ENCODE data around the gene DKK2. TPM values are rescaled to one million over a fixed set of nuclear protein-coding genes. Genes with fewer than 3 reads are reported as not detected.
"Not testable (repeated sequence)": the region's sequence is repeated elsewhere in the genome, so short reads cannot be mapped to it uniquely, and the experiment has no call there.

DKK2 gene
- total RNA-seq, 2 experiments from 2014 or later = not detected

DNA sequence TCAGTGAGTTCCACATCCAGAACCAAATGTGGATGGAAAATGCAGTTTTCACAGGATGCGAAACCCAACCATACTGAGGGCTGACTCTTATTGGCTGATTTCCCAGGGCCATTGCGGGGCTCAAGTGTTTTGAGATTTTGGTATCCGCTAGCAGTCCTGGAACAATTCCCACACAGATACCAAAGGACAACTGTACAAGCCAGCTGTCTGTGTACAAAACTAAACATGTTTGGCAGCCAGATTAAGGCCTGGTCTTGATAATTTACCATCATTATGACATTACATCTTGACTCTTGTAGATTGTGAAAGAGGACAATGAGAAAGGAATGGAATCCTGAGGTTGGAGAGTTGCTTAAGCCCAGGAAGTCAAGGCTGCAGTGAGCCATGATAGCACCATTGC lies 121.9 kb downstream of the DKK2 start:
- Mint-ChIP-seq H3K9me3 (ENCODE audit: low read depth) (no peaks in the 10 kb centered on the region), H3K27ac (no peak overlapping the region), H3K36me3 (no peaks in the 10 kb centered on the region), H3K4me3 (no peak overlapping the region), H3K4me1 (no peaks in the 10 kb centered on the region), H3K27me3 (no peaks in the 10 kb centered on the region)
- CTCF ChIA-PET = no interaction called here
- DNase-seq (no peak), ATAC-seq (no peak)

DNA sequence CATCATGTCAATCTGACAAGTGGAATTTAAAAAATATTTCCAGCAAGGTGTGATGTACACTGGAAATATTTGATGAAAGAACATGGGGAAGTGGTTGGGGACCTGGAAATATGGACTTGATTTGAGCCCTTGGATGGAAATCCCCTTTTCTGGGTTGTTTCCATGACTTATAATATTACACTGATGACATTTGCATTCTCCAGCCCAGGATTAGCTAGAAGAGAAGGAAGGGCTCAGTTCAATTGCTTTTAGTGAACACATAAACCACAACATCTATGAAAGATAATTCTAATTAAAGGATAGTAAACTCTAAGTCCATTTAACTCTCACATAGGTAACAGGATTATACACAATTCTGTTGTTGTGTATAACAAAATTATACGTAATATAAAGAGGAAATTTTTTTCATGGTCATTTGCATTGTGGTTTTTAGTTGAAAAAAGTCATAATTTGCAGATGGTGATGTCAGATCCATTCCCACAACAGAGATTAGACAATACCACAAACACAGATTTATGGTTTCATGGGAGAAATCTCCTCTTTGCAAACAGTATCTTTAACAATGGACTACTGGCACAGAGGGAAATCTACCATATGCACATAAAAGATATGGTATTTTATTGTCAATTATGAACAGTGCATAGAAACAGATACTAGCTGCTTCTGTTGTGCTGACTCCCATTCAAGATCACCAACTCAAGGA lies 126.5 kb downstream of the DKK2 start:
- no peak for DNase-seq
- no peak overlapping the region for H3K4me3 Mint-ChIP-seq
- H3K9me3 Mint-ChIP-seq (ENCODE audit: low read depth) = no peaks in the 10 kb centered on the region
- H3K27me3 Mint-ChIP-seq = no peaks in the 10 kb centered on the region
- H3K4me1 Mint-ChIP-seq = no peaks in the 10 kb centered on the region
- no peak for ATAC-seq
- CTCF ChIA-PET = no interaction called here
- H3K36me3 Mint-ChIP-seq = no peaks in the 10 kb centered on the region
- no peak overlapping the region for H3K27ac Mint-ChIP-seq

DNA sequence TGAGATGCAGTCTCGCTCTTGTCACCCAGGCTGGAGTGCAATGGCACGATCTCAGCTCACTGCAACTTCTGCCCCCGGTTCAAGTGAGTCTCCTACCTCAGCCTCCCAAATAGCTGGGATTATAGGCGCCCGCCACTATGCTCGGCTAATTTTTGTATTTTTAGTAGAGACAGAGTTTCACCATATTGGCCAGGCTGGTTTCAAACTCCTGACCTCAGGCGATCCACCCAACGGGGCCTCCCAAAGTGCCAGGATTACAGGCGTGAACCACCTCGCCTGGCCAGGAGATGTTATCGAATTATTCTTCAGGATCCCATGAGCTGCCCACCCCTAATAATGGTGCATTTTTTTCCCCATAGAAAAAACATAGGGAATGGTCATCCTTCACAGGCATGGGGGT lies 128.1 kb downstream of the DKK2 start:
- H3K27ac Mint-ChIP-seq; DNase-seq; H3K9me3 Mint-ChIP-seq (ENCODE audit: low read depth); ATAC-seq; H3K4me1 Mint-ChIP-seq; CTCF ChIA-PET; H3K4me3 Mint-ChIP-seq; H3K36me3 Mint-ChIP-seq; H3K27me3 Mint-ChIP-seq: not testable (repeated sequence)

DNA sequence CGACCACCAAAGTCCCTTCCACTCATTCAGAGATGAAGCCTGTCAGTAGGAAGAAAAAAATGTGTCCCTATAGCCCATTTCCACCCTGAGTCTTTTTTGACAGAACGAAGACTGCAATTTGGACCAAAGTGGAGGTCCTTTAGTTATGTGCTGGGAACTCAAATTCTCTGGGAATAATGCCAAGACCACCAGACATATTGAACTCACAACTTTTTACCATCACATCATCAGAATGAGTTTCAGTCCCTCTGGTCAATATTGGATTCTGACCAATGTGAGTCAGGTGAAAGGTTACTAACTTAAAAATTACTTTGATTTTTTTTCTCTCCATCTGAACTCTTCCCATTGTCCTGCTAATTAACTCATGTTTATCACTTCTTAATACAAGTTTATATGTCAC lies 128.9 kb downstream of the DKK2 start:
- DNase-seq (no peak), ATAC-seq (no peak)
- Mint-ChIP-seq H3K4me3 (no peak overlapping the region), H3K27me3 (no peaks in the 10 kb centered on the region), H3K9me3 (ENCODE audit: low read depth) (no peaks in the 10 kb centered on the region), H3K36me3 (no peaks in the 10 kb centered on the region), H3K27ac (no peak overlapping the region), H3K4me1 (no peaks in the 10 kb centered on the region)
- CTCF ChIA-PET = no interaction called here

DNA sequence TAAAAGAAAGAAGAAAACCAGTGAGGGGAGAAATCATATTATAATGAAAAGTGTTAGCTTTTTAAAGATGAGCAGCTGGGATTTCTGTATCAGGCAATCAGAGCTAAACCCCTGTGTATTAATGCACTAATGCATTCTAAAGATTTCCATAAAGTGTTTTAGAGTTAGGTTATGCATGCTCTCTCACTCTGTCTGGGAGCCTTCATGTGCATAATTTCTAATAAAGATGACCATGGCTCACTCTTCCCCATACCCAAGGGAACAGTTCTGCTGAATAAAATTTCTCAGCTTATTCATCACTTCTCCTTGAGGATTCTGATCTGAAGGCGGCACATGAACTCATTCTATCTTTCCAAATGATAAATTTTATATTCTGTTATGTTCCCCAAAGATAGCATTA lies 129.4 kb downstream of the DKK2 start:
- Mint-ChIP-seq H3K9me3 (ENCODE audit: low read depth) (no peaks in the 10 kb centered on the region), H3K27ac (no peak overlapping the region), H3K36me3 (no peaks in the 10 kb centered on the region), H3K4me1 (no peaks in the 10 kb centered on the region), H3K4me3 (no peak overlapping the region), H3K27me3 (no peaks in the 10 kb centered on the region)
- CTCF ChIA-PET = no interaction called here
- DNase-seq (no peak), ATAC-seq (no peak)

DNA sequence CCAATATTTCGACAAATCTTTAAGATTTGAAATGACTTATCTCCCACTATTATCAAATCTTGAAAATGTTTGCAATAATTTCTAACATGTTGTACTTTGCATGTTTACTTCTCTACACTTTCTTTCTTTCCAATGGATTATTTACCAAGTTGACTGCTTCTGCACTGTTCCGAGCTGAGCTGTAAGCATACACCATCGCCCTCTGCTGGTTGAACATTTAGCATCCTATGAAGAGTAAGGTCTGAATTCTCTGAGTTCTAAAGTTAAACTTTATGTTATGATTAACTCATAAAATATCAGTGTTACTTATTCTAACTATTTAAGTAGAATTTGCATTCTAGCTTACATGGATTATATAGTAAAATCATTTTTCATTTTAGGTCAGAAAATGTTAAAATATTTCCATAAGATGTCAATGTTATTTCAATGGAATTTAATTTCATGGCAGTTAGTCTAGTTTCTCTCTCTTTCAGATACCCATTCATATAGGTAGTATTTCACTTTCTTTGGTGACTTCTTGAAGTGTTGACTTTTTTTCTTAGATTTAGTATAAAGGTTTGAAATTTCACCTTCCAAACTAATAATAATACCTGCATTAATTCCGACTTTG lies 137.4 kb downstream of the DKK2 start:
- no peak overlapping the region for H3K4me3 Mint-ChIP-seq
- no peaks in the 10 kb centered on the region for H3K4me1 Mint-ChIP-seq
- no peaks in the 10 kb centered on the region for H3K9me3 Mint-ChIP-seq (ENCODE audit: low read depth)
- H3K27ac Mint-ChIP-seq = no peak overlapping the region
- ATAC-seq = no peak
- no peaks in the 10 kb centered on the region for H3K27me3 Mint-ChIP-seq
- CTCF ChIA-PET = interaction anchor here (1.3 to 1.4 kb wide), 2 partner anchors 23 to 529 kb away, joined by 3 to 6 read pairs; partner anchors contain the start of gene GIMD1
- DNase-seq = peak; percentile 40
- no peaks in the 10 kb centered on the region for H3K36me3 Mint-ChIP-seq

DNA sequence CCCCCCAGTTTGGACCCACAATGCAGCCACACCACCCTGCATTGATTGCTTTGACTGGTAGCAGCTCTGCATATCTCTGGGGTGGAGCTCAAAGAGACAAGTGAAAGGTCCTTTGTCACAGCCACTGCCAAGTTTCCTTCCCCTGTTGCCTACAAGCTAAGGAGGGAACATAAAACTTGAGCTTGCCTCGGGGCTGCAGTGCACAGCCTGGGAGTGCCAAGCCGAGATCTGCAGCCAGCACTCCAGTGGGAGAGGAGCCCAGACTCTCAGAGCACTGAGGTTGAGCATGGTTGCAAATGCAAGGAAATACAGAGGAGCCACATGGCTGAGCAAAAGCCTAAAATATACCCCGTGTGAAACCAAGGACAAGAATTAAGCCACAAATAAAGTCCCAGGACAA lies 142.2 kb downstream of the DKK2 start:
- DNase-seq = no peak
- H3K36me3 Mint-ChIP-seq = no peaks in the 10 kb centered on the region
- no peak overlapping the region for H3K27ac Mint-ChIP-seq
- H3K27me3 Mint-ChIP-seq = no peaks in the 10 kb centered on the region
- CTCF ChIA-PET = no interaction called here
- no peaks in the 10 kb centered on the region for H3K9me3 Mint-ChIP-seq (ENCODE audit: low read depth)
- H3K4me1 Mint-ChIP-seq = no peaks in the 10 kb centered on the region
- no peak for ATAC-seq
- H3K4me3 Mint-ChIP-seq = no peak overlapping the region

DNA sequence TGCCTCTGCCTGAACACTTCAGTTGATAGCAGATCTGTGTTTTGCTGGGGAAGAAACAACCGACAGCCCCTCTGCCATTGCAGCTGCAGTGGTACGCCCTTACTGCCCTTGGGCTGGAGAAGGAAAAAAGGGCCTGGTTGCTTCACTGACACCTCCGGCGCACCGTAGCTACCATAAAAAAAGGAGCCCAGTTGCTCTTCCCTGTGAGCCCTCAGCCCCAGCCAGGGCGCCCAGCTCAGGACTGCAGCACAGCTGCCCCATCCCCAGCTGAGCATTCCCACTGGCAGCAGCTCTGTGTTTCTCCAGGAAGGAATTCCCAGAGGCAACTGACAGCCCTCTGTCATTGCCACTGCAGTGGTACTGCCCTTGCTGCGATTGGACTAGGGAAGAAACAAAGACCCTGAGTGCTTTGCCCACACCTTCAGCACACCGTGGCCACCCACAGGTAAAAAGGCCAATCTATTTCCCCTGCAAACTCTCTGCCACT lies 142.7 kb downstream of the DKK2 start:
- DNase-seq = no peak
- no peaks in the 10 kb centered on the region for H3K27me3 Mint-ChIP-seq

DNA sequence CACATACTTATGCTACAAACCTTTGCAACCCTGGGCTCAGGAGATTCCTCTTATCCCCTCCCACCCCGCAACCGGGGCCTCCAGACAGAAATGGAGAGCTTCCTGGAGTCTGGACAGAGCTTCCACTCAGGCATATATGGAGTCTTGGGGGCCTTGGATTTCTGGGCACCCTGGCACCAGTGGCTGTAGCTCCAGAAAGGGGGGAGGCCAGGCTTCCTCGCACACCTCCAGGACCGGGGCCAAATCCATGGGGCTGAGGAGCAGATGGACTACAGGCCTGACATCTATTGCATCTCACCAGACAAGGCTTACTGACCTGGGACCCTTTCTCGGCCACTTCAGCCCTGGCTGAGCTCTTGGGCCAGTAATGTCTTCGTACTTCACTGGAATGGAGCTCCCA lies 143.3 kb downstream of the DKK2 start:
- no peaks in the 10 kb centered on the region for H3K4me1 Mint-ChIP-seq
- no peak for ATAC-seq
- no peaks in the 10 kb centered on the region for H3K36me3 Mint-ChIP-seq
- no peak overlapping the region for H3K27ac Mint-ChIP-seq
- no peak for DNase-seq
- CTCF ChIA-PET = no interaction called here
- H3K4me3 Mint-ChIP-seq = no peak overlapping the region
- no peaks in the 10 kb centered on the region for H3K9me3 Mint-ChIP-seq (ENCODE audit: low read depth)
- H3K27me3 Mint-ChIP-seq = no peaks in the 10 kb centered on the region

More for the DNA sequence above, 142.7 kb downstream of the DKK2 start:
- CTCF ChIA-PET = no interaction called here
- H3K4me1 Mint-ChIP-seq = no peaks in the 10 kb centered on the region
- H3K4me3 Mint-ChIP-seq = no peak overlapping the region
- no peak for ATAC-seq
- H3K36me3 Mint-ChIP-seq = no peaks in the 10 kb centered on the region
- no peak overlapping the region for H3K27ac Mint-ChIP-seq
- no peaks in the 10 kb centered on the region for H3K9me3 Mint-ChIP-seq (ENCODE audit: low read depth)

DNA sequence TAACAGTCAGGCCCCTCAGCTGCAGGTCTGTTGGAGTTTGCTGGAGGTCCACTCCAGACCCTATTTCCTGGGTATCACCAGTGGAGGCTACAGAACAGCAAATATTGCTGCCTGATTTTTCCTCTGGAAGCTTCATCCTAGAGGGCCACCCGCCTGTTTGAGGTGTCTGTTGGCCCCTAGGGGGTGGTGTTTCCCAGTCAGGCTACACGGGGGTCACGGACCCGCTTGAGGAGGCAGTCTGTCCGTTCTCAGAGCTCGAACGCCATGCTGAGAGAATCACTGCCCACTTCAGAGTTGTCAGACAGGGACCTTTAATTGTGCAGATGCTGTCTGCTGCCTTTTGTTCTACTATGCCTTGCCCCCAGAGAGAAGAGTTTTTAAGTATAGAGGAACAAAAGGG lies 160.8 kb downstream of the DKK2 start:
- no peaks in the 10 kb centered on the region for H3K36me3 Mint-ChIP-seq
- H3K9me3 Mint-ChIP-seq (ENCODE audit: low read depth) = peaks cover 2% of the 10 kb centered on the region
- H3K4me1 Mint-ChIP-seq = no peaks in the 10 kb centered on the region
- no peak for DNase-seq
- H3K4me3 Mint-ChIP-seq = no peak overlapping the region
- no peaks in the 10 kb centered on the region for H3K27me3 Mint-ChIP-seq
- no peak for ATAC-seq
- no peak overlapping the region for H3K27ac Mint-ChIP-seq
- CTCF ChIA-PET = interaction anchor here (1.2 kb wide), 1 partner anchor 23 kb away, joined by 3 read pairs; no protein-coding TSS in a partner anchor

All from activated CD8-positive, alpha-beta memory T cell treated with anti-CD3 and anti-CD28 coated beads, Interleukin-2, amount 10 ng/mL, durations not matched to agents 7 days and 5 days (primary cell).